GM20431 (cell line): ENCODE data around the gene SLC7A1.
"Not testable (repeated sequence)": the region's sequence is repeated elsewhere in the genome, so short reads cannot be mapped to it uniquely, and the experiment has no call there.

ENCODE experiments used
- in situ Hi-C: fragments of 300-500 bp; cut with MseI, MboI; formaldehyde crosslinking; loops from one replicate; pipeline ENCODE4 v1.15.0; 2020; ENCODE audit warnings: low sequenced_read_pairs; ENCODE audit not compliant: unreplicated experiment

SLC7A1 gene

DNA sequence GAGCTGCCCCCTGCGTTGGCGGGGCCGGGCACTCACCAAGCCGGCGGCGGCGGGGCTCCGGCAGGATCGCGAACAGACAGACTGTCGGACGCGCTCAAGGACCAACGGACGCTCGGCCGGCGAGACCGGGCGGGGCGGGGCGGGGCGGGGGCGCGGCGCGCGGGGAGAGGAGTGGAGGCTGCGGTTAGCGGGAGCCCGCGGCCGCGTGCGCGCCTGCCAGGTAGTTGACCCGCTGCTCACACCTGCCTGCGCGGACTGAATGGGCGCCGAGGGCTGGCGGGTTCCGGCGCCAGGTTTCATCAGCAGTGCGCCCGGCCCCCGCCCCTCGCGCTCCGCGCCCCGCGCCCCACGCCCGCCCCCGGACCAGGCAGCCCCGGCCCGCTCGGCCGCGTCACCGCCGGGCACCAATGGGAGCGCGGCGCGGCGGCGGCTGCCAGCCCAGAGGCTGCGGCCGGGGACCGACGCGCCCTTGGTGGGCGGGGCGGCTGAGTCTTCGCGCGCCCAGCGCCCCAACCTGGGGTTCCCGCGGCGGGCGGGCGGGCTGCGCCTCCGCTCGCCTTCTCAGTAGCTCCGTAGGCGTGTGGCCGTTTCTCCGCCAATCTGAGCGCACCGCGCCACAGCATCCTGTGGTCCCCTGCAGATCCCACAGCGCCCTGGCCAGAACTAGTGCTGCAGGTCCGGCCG is at the start of gene SLC7A1:
SLC7A1 (minus strand) TSS at position 309 of the 684 bp plus-strand sequence. CDS start 59,500 bp downstream, outside the sequence.
- in situ Hi-C loops = no loop called here

DNA sequence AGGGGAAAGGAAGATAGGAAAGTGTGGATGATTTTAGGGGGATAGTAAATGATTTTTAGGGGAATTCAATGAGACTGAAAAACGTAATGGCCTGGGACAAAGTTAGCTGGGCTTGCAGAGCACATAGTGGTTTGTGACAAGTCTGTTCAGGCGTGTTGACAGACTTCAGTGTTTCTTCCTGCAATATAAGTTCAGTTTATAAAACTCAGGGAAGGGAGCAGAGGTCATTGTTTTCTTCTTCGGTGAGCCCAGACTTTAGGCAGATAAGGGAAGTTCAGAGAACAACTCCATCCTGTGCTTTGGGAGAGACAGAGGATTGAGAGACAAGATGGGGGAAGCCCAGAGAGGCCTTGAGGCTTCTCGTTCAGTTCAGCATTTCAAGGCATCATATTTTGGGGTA is 45.2 kb upstream of the SLC7A1 start:
- in situ Hi-C loops = no loop called here

DNA sequence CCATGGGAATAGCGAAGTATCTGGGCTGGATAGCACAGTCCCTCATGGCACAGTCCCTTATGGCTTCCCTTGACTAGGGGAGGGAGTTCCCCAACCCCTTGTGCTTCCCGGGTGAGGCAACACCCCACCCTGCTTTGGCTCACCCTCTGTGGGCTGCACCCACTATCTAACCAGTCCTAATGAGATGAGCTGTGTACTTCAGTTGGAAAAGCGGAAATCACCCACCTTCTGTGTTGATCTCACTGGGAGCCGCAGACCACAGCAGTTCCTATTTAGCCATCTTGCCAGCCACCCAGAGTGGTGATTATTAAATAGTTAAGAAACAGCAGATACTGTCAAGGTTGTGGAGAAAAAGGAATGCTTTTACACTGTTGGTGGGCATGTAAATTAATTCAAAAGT is 41.3 kb upstream of the SLC7A1 start:
- in situ Hi-C loops = not testable (repeated sequence)

DNA sequence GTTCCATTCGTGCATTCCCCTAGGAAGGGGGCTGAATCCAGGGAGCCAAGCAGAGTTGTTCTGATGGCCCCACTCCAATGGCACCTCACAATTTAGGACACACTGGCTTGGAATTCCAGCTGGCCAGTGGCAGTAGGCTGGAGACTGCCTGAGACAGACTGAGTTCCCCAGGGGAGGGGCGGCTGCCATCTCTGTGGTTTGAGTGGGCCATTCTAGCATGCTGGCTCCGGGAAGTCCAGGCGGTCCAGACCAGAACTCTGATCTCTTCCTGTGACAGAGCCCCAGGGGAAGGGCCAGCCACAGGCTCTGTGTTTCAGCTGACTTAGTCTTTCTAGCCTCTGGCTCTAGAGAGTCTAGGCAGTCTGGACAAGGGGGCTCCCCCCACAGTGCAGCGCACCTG is 29.5 kb upstream of the SLC7A1 start:
- in situ Hi-C loops = no loop called here

DNA sequence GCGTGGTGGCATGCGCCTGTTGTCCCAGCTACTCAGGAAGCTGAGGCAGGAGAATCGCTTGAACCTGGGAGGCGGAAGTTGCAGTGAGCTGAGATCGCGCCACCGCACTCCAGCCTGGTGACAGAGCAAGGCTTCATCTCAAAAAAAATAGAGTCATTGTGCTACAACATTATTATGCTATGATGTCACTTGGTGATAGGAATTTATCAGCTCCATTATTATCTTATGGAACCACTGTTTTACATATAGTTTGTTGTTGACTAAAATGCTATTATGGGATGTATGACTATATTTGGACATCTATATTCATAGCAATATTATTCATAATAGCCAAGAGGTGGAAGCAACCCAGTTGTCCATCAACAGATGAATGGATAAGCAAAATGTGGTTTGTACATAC is 26.4 kb upstream of the SLC7A1 start:
- in situ Hi-C loops = no loop called here

DNA sequence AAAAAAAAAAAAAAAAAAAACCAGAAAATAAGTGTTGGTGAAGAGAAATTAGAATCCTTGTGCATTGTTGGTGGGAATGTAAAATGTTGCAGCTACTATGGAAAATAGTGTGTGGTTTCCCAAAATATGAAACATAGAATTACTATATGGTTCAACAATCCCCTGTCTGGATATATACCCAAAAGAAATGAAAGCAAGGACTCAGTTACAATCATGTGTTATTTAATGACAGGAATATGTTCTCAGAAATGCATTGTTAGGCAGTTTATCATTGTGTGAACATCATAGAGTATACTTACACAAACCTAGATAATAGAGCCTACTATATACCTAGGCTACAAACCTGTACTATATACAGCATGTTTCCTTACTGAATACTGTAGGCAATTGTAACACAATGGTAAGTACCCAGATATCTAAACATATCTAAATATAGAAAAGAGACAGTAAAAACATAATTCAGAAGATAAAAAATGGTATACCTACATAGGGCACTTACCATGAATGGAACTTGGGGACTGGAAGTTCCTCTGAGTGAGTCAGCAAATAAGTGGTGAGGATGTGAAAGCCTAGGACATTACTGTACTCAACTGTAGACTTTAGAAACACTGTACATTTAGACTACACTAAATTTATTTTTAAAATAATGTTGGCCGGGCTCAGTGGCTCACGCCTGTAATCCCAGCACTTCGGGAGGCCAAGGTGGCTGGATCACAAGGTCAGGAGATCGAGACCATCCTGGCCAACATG is 25.7 kb upstream of the SLC7A1 start:
- in situ Hi-C loops = no loop called here

DNA sequence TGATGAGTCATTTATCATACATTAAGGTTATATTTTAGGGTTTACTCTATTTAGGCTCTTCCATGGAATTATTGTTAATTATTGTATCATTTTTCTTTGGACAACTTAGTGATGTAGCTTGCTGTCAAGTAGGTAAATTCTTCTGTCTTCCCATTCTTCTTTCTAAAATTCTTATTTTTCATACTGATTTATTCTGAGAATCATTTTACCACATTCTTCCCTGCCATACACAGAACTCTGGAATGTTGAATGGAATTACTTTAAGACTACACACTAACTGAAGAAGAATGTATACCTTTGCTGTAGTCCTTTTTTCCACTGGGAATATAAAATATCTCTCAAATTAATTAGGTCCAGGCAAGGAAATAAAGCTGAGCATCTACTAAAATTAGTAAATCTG is 24.5 kb upstream of the SLC7A1 start:
- in situ Hi-C loops = no loop called here

DNA sequence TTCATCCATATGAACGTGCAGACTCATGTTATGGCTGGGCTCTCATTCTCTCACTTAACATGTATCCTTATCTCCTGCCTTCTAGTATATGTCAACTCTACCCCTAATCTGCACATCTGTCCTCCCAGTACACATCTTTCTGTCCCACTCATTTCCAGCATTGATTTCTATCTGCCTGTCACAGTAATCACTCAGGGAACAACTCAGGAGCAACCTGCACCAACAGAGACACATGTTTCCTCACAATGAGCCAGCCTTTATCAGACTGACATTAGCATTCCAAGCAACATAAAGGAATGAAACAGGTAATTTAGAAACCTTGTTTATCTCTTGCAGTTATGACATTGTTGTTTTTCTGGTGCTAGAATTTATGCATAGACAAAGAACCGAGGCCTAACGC is 17.6 kb upstream of the SLC7A1 start:
- in situ Hi-C loops = no loop called here

DNA sequence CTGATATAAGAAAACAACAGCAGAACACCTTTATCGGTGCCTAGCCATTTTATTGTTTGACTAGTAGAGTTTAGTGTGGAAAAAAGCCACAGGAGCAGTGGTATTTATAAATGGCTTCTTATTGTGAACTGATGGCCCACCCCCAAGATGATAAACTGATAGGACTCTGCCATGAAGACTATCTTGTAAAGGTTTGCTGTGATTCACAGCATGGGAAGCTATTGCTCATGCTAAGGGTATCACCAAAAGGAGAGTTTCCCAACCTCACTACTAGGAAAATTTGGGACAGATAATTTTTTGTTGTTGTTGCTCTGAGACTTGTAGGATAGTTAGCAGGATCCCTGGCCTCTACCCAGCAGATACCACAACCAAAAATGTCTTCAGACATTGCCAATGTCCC is 12.0 kb upstream of the SLC7A1 start:
- in situ Hi-C loops = no loop called here

DNA sequence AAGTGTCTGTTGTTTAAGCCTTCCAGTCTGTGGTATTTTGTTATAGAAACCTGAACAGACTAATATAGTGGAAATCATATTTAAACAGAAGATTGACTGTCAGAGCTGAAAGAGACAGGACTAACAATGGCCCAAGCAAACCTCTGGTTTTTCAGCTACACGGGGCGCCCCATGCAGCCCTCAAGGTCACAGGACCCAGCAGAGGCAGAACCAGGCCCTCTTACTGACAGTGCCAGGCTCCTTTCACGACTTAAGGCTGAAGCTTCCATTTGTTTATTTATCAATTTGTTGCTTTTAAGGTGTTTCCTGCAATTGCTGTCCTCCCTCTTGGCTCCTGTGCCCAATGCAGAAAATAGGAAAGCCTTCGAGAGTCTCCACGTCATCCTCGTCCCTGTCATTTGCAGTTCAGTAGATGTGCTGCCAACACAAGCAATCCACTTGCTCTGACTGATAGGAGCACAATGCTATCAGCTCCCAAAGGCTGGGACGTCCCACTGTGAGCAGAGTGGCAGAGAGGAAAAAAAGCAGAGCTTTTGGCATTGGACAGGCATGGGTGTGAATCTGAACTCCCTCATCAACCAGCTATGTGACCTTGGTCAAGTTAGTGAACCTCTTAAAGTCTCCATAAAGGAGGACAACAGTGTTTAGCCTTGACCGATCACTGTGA is 10.5 kb upstream of the SLC7A1 start:
- in situ Hi-C loops = no loop called here

DNA sequence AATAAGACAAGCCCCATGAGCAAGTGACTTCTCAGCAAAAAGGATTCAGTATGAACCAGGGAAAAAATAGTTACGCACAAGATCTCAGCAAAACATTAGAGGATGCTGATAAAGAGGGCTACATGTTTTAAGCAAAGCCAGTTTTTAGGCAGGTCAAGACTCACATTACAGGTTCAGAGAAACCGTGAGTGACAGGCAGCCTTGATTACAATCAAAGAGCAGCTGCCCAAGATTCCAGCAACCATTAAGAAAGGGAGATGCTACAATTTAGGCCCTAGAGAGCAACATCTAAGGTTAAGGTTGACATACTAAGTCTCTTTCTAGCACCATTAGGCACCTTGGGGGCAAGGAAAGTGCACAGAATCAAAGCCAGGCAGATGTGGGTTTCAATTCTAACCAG is 2.8 kb upstream of the SLC7A1 start:
- in situ Hi-C loops = no loop called here

DNA sequence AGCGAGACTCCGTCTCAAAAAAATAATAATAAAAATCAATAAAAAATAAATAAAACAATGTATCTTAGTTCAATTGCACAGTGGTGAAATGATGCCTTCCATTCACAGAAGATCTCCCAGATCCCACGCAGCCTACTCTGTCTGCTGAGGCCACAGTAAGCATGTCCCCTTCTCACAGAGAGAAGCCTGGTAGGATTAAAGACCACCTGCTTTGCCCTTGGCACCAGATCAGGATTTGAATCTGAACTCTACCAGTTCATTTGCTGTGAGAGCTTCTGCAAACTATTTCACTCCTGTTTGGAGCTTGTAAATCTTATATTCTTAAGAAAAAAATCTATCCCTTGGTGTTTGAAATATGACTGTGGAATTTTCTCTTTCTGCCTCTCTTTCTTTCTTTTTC is 2.2 kb upstream of the SLC7A1 start:
- in situ Hi-C loops = no loop called here

DNA sequence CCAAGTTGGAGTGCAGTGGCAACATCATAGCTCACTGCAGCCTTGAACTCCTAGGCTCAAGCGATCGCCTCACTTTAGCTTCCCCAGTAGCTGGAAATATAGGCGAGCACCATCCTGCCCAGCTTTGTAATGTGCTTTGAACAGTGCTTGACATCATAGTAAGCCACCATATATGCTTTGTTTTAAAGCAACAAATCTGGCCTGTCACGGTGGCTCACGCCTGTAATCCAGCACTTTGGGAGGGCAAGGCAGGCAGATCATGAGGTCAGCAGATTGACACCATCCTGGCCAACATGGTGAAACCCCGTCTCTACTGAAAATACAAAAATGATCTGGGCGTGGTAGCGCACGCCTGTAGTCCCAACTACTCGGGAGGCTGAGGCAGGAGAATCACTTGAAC is 1.8 kb upstream of the SLC7A1 start:
- in situ Hi-C loops = no loop called here

DNA sequence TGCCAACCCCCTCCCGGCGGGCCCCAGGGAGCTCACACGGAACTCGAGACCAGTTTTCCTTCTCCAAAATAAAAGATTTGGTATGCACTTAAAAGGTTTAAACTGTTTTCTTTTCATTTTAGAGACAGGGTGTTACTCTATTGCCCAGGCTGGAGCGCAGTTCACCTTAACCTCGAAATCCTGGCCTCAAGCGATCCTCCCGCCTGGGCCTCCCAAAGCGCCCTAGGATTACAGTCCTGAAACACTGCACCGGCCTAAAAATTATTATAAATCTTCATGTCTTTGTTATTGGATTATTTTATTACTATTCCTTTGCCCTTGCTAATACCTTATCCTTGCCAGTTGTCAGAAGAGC is 553 bp upstream of the SLC7A1 start:
- in situ Hi-C loops = no loop called here

DNA sequence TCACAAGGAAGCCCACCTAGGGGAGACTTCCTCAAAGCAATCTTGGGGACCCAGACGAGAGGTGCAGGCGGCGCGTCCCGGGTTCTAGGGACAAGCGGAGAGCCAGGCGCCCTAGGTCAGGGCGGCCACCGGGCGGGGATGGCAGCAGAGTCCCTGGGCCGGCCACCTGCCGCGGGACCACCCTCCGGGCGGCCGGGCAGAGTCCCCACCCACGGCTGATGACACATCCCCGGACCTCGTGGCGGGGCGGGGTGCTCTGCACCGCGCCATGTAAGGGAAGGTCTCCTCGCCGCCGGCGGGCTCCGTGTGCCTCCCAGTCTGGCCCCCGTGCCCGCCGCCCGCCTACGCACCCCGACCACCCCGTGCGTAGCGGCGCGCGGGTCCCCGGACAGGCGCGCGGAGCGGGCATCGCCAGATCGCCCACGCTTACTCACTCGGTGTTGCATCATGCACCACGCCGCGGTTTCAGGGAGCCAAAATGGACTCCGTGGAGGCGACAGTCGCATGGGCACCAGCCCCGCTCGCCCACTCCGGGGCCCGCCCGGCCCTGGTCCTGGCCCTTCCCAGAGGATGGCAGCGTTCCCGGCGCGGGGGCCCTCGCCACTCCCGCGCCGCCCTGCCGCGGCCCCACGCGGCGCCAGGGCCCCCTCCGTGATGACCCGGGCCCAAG is 643 bp downstream of the SLC7A1 start:
- in situ Hi-C loops = no loop called here

DNA sequence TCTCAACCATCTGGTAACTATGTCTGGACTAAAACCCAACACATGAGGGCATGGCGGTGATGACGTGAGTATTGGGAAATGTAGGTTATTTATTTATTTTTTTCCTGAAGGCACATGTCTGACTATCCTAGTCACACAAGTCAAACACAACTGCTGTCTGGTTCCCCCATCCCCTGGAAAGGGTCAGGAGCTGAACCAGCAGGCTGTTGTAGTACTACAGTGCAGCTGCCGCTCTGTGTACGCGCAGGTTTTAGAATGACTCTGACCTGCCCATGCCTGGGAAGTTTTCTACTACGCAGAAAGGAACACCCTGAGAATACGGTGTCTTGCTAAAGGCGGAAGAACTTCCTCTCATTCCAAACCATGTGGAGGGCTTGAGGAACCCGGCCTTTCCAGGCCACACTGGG is 1.2 kb downstream of the SLC7A1 start:
- in situ Hi-C loops = no loop called here

DNA sequence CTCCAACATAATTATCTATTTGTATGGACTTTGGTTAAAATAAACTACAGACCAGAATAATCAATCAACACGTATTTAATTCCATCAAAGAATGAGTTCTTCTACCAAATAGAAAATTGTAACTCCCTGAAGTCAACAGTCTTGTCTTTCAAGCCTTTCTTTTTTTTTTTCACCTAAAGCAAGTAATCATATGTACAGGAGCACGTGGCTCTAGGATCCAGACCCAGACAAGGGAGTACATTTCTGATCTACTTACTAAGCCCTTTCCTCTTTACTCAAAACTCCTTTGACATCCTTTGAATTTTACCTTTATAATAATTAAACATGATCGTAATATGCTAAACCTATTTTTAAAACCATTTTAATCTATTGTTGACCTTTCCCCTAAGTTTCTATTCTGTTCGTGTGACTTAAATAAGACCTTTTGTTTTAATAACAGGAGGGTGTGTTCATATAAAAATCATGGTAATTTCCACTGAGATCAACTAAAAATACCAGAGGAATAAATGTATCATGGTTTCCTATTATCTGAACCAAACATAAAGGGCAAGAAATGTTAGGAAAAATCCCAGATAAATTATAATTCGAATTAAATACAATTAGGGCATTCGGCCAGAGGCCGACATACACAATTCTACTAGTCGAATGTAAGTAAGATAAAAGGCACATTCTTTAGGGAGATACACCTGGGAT is 1.7 kb downstream of the SLC7A1 start:
- in situ Hi-C loops = no loop called here

DNA sequence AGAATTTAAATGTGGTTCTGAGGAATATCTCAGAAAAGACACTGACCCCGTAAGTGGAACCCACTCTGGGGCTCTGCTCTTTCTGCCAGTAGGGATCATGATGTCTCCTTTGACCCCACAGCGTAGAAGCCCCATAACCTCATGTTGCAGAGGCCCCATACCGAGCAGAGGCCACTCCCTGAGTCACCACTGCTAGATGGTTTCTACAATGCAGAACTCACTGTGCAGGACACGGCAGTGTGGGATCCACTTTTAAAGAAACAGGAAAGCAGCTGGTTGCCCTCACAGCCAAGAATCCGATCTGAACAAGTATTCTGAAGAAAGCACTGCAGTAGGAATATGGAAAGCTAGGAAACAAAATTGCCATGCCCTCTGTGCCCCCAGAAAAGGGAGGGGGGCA is 4.2 kb downstream of the SLC7A1 start:
- in situ Hi-C loops = no loop called here

DNA sequence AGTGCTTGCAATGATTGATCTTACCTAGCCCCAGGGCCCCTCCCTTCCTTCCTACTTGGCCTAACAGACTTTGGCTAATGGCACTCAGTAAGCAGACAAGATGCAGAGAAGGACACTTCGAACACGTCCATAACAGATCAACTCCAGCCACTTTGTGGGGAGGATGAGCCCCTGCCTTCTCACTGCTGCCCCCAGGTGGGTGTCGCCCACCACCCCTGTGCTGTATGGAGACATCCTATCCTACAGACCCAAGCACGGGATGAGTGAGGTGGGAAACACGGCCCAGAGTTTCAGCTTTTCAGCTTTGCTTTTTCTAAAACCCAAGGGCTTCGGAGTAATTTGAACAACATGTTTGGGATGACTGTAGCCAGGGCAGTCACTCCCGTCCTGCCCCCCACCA is 5.5 kb downstream of the SLC7A1 start:
- in situ Hi-C loops = no loop called here

DNA sequence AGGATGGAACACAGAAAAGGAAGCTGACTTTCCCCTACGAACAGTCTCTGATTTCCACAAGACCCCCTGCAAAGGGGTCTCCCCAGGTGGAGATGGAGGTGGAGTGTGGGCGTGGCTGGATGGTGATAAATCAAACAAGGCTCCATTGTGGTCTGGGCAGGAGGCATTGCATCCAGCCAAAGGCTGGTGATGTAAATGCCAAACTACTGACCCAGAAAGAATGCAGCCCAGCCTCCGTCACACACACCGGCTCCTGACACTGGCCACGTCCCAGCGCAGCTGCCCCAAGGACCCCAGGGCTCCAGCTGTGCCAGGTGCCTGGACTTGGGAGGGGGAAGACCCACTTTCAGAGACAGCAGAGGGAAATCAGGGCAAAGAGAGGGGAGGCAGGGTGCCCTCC is 6.3 kb downstream of the SLC7A1 start:
- in situ Hi-C loops = no loop called here
